ENCODE measurements around the gene FASN. TPM values are rescaled to one million over a fixed set of nuclear protein-coding genes. Genes with fewer than 3 reads are reported as not detected.

The FASN gene
- polyA plus RNA-seq, 1 donor from 2014 or later, result 26.4 TPM

GRCh38 chr17:82077617-82078358 lies 20.2 kb downstream of the FASN start (continued):
- no peak for TF ChIP-seq REST (IDR thresholded peaks at IDR 0.05; ENCODE audit: borderline replicate concordance)

- TF ChIP-seq EP300 (conservative IDR thresholded peaks at IDR 0.05; ENCODE audit: poor library complexity, severe bottlenecking), result no peak
- no peak for TF ChIP-seq EZH2 (IDR thresholded peaks at IDR 0.05; ENCODE audit: borderline replicate concordance, insufficient read depth, low read length, poor library complexity, severe bottlenecking)
- no peak for TF ChIP-seq CTCF (IDR thresholded peaks at IDR 0.05; ENCODE audit: poor library complexity, severe bottlenecking)
- no peak for TF ChIP-seq REST (IDR thresholded peaks at IDR 0.05; ENCODE audit: borderline replicate concordance)
- no peak for TF ChIP-seq TAF1 (IDR thresholded peaks at IDR 0.05; ENCODE audit: low read depth)
- no peak for TF ChIP-seq SMC3 (conservative IDR thresholded peaks at IDR 0.05; ENCODE audit: poor library complexity)
- TF ChIP-seq POLR2AphosphoS5 (IDR thresholded peaks at IDR 0.05), result no peak
- no peak for TF ChIP-seq MXI1 (conservative IDR thresholded peaks at IDR 0.05; ENCODE audit: poor library complexity, severe bottlenecking)
- TF ChIP-seq RAD21 (conservative IDR thresholded peaks at IDR 0.05), result no peak
- Histone ChIP-seq H3F3A (ENCODE audit: insufficient read depth, low read length, poor library complexity, severe bottlenecking) (no peaks in the 10 kb centered on the region), H3K4me2 (ENCODE audit: low read length) (no peak overlapping the region), H2AFZ (ENCODE audit: low read depth, low read length) (no peak overlapping the region), H3K9ac (ENCODE audit: low read length) (no peak overlapping the region), H3K9me3 (ENCODE audit: low read length) (no peaks in the 10 kb centered on the region), H3K4me3 (ENCODE audit: low read length) (no peak overlapping the region), H4K20me1 (ENCODE audit: insufficient read depth) (no peaks in the 10 kb centered on the region), H3K79me2 (replicated peaks; ENCODE audit: insufficient read depth, low read length) (no peaks in the 10 kb centered on the region), H3K9me2 (ENCODE audit: insufficient read depth, low read length) (no peaks in the 10 kb centered on the region), H3K27me3 (ENCODE audit: insufficient read depth, low read depth, low read length) (no peaks in the 10 kb centered on the region), H3K36me3 (ENCODE audit: insufficient read depth, low read length) (no peaks in the 10 kb centered on the region), H3K27ac (ENCODE audit: low read length) (no peak overlapping the region)
These were observed 21.0 kb downstream of the FASN start for GRCh38 chr17:82076785-82077591.
